Measurements from ENCODE around the gene SMPDL3B. TPM values are rescaled to one million over a fixed set of nuclear protein-coding genes. Genes with fewer than 3 reads are reported as not detected.

SMPDL3B gene
- total RNA-seq, 3 donors from 2014 or later (not counting 1 experiment from before 2014, with no cell fraction given) = 0.24 to 0.88 (median 0.75) TPM

GRCh38 chr1:27974417-27974781, 39.6 kb downstream of the SMPDL3B start:
- no peaks in the 10 kb centered on the region for H3K4me1 ChIP-seq (ENCODE audit: control insufficient read depth, insufficient read depth, low read length)
- H3K27ac ChIP-seq (ENCODE audit: low read length) = no peak overlapping the region
- Mint-ChIP-seq H3K27ac (no peak overlapping the region), H3K36me3 (no peaks in the 10 kb centered on the region), H3K9me3 (no peaks in the 10 kb centered on the region), H3K4me3 (no peak overlapping the region), H3K4me1 (peaks cover 4 to 5% of the 10 kb centered on the region in 2 donors), H3K27me3 (ENCODE audit: low read depth in 2 of 2) (no peaks in the 10 kb centered on the region)
- no peaks in the 10 kb centered on the region for H3K27me3 ChIP-seq (ENCODE audit: control insufficient read depth, insufficient read depth, low read length)
- ATAC-seq (no peak), DNase-seq (no peak)
- TF ChIP-seq, protein P1, sequence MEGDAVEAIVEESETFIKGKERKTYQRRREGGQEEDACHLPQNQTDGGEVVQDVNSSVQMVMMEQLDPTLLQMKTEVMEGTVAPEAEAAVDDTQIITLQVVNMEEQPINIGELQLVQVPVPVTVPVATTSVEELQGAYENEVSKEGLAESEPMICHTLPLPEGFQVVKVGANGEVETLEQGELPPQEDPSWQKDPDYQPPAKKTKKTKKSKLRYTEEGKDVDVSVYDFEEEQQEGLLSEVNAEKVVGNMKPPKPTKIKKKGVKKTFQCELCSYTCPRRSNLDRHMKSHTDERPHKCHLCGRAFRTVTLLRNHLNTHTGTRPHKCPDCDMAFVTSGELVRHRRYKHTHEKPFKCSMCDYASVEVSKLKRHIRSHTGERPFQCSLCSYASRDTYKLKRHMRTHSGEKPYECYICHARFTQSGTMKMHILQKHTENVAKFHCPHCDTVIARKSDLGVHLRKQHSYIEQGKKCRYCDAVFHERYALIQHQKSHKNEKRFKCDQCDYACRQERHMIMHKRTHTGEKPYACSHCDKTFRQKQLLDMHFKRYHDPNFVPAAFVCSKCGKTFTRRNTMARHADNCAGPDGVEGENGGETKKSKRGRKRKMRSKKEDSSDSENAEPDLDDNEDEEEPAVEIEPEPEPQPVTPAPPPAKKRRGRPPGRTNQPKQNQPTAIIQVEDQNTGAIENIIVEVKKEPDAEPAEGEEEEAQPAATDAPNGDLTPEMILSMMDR (IDR thresholded peaks at IDR 0.05) = no peak
- peaks cover 19% of the 10 kb centered on the region for H3K36me3 ChIP-seq (ENCODE audit: control insufficient read depth, insufficient read depth, low read length)
- intact Hi-C loops (cut with micrococcal nuclease) = no loop called here
- H3K4me3 ChIP-seq (ENCODE audit: low read length) = no peak overlapping the region
- H3K9me3 ChIP-seq (ENCODE audit: control insufficient read depth, insufficient read depth, low read length) = no peaks in the 10 kb centered on the region

DNA sequence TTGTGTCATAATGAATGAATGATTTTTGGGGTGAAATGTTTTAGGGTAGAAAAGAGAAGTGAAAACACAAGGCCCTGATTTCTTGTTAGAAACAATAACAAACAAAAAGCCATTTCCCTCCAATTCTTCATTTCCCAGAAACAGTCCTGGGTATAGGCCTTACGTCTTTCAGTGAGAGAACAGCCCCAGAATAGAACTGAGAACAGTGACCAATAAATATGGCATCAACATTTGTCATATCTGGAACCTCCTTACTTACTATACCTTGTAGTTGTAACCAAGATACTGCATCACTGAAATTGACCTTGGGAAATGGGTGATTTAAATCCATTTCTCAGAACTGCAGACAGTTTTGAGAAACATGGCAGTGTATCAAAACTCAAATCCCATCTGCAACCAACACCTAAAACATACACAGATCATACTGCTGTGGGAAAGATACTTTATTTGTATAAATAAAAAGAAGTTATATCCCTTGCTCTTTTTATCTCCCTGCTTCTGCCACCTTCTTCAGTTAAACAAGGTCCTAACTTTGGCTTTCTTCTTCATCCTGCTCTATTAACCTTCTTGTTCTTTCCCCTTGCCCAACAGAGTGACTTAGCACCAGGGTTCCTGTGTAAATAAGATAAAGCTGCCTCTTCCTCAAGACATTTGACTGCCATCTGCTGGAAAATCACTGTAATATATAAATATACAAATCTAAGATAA, 44.5 kb downstream of the SMPDL3B start:
- DNase-seq = peak in 1 of 2 donors; percentile 75
- no peak overlapping the region for H3K27ac Mint-ChIP-seq
- no peak overlapping the region for H3K27ac ChIP-seq (ENCODE audit: low read length)

DNA sequence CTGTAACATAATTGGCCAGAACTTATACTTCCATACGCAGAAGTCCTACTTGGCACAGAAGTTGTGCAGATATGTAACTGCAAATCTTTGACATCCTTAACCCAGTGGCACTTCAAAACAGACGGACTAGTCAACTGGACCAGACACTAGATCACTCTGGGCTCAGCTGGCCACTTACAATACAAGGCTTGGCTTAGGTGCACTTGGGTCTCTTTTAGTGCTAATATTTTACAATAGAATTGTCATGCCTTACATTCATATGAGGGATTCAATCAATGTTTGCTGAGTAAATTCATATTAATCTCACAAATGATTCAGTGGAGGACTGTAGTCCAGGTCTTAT, 45.0 kb downstream of the SMPDL3B start:
- no peaks in the 10 kb centered on the region for H3K36me3 Mint-ChIP-seq
- no peak for DNase-seq
- Histone ChIP-seq H3K4me3 (ENCODE audit: low read length) (no peak overlapping the region), H3K4me1 (ENCODE audit: control insufficient read depth, insufficient read depth, low read length) (no peaks in the 10 kb centered on the region), H3K27me3 (ENCODE audit: control insufficient read depth, insufficient read depth, low read length) (no peaks in the 10 kb centered on the region), H3K36me3 (ENCODE audit: control insufficient read depth, insufficient read depth, low read length) (peaks cover 10% of the 10 kb centered on the region), H3K9me3 (ENCODE audit: control insufficient read depth, insufficient read depth, low read length) (no peaks in the 10 kb centered on the region), H3K27ac (ENCODE audit: low read length) (no peak overlapping the region)
- H3K9me3 Mint-ChIP-seq = no peaks in the 10 kb centered on the region
- intact Hi-C loops (cut with micrococcal nuclease) = loop anchor here (1.0 to 2.0 kb wide), 2 partner anchors 40 to 121 kb away; no protein-coding TSS in a partner anchor
- H3K27me3 Mint-ChIP-seq (ENCODE audit: low read depth in 2 of 2) = no peaks in the 10 kb centered on the region
- H3K4me3 Mint-ChIP-seq = no peak overlapping the region
- peak in 2 of 3 donors; percentile 15 for ATAC-seq
- TF ChIP-seq, protein P1 (IDR thresholded peaks at IDR 0.05) = peak; percentile 19
- 19% methylated on average over 2 of the region's 2 CpGs for WGBS (ENCODE audit: insufficient coverage)
- no peak overlapping the region for H3K27ac Mint-ChIP-seq
- no peaks in the 10 kb centered on the region for H3K4me1 Mint-ChIP-seq

More for the DNA sequence above, 44.5 kb downstream of the SMPDL3B start:
- H3K9me3 ChIP-seq (ENCODE audit: control insufficient read depth, insufficient read depth, low read length) = no peaks in the 10 kb centered on the region
- no peak overlapping the region for H3K4me3 Mint-ChIP-seq
- 63% methylated on average over 1 of the region's 1 CpG for WGBS (ENCODE audit: insufficient coverage)
- TF ChIP-seq, protein P1 (IDR thresholded peaks at IDR 0.05) = peak; percentile 58
- intact Hi-C loops (cut with micrococcal nuclease) = loop anchor here (1.0 to 2.0 kb wide), 2 partner anchors 39 to 121 kb away; no protein-coding TSS in a partner anchor
- no peaks in the 10 kb centered on the region for H3K36me3 Mint-ChIP-seq
- no peaks in the 10 kb centered on the region for H3K4me1 ChIP-seq (ENCODE audit: control insufficient read depth, insufficient read depth, low read length)
- H3K27me3 ChIP-seq (ENCODE audit: control insufficient read depth, insufficient read depth, low read length) = no peaks in the 10 kb centered on the region
- H3K4me1 Mint-ChIP-seq = no peaks in the 10 kb centered on the region
- no peaks in the 10 kb centered on the region for H3K9me3 Mint-ChIP-seq
- H3K27me3 Mint-ChIP-seq (ENCODE audit: low read depth in 2 of 2) = no peaks in the 10 kb centered on the region
- ATAC-seq = peak; percentile 65 to 86 (median 79)
- H3K36me3 ChIP-seq (ENCODE audit: control insufficient read depth, insufficient read depth, low read length) = peaks cover 12% of the 10 kb centered on the region
- H3K4me3 ChIP-seq (ENCODE audit: low read length) = no peak overlapping the region
